ENCODE results near the gene PILRA.
"Not testable (repeated sequence)": the region's sequence is repeated elsewhere in the genome, so short reads cannot be mapped to it uniquely, and the experiment has no call there.

Gene PILRA

DNA sequence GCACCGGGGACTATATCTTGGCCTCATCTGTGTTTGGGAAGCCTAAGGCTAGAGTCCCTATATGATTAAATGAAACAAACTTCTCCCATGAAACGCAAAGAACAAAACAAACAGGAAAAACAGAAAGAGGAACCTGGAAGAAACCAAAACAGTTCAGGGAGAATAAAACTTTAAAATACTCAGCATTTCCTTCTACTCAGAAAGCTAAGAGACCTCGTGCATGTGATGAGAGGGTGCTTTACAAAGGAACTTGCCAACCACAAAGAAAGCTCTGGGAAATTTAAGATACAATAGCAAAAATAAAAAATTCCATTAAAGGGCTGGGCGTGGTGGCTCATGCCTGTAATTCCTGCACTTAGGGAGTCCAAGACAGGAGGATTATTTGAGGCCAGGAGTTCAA lies 6.9 kb downstream of the PILRA start:
- DNase-seq (ENCODE audit: low read depth in 2 of 2), result no peak

DNA sequence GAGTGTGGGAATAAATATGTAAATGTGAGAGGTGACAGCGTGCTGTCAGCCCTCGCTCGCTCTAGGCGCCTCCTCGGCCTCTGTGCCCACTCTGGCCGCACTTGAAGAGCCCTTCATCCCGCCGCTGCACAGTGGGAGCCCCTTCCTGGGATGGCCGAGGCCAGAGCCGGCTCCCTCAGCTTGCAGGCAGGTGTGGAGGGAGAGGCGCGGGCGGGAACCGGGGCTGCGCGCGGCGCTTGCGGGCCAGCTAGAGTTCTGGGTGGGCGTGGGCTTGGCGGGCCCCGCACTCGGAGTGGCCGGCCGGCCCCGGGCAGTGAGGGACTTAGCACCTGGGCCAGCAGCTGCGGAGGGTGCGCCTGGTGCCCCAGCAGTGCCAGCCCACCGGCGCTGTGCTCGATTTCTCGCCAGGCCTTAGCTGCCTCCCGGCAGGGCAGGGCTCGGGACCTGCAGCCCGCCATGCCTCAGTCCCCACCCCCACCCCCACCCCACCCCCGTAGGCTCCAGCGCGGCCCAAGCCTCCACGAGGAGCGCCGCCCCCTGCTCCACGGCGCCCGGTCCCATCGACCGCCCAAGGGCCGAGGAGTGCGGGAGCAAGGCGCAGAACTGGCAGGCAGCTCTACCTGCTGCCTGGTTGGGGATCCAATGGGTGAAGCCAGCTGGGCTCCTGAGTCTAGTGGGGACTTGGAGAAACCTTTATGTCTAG lies 8.4 kb downstream of the PILRA start:
- DNase-seq (ENCODE audit: low read depth in 2 of 2), result not testable (repeated sequence)

DNA sequence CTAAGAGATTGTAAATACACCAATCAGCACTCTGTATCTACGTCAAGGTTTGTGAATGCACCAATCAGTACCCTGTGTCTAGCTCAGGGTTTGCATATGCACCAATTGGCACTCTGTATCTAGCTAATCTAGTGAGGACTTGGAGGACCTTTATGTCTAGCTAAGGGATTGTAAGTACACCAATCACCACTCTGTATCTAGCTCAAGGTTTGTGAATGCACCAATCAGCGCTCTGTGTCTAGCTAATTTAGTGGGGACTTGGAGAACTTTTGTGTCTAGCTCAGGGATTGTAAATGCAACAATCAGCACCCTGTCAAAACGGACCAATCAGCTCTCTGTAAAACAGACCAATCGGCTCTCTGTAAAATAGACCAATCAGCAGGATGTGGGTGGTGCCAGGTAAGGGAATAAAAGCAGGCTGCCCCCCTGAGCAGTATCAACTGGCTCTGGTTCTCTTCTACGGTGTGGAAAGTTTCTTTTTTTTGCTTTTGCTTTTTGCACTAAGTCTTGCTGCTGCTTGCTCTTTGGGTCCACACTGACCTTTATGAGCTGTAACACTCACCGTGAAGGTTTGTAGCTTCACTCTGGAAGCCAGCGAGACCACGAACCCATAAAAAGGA lies 9.1 kb downstream of the PILRA start:
- DNase-seq (ENCODE audit: low read depth in 2 of 2), result not testable (repeated sequence)

DNA sequence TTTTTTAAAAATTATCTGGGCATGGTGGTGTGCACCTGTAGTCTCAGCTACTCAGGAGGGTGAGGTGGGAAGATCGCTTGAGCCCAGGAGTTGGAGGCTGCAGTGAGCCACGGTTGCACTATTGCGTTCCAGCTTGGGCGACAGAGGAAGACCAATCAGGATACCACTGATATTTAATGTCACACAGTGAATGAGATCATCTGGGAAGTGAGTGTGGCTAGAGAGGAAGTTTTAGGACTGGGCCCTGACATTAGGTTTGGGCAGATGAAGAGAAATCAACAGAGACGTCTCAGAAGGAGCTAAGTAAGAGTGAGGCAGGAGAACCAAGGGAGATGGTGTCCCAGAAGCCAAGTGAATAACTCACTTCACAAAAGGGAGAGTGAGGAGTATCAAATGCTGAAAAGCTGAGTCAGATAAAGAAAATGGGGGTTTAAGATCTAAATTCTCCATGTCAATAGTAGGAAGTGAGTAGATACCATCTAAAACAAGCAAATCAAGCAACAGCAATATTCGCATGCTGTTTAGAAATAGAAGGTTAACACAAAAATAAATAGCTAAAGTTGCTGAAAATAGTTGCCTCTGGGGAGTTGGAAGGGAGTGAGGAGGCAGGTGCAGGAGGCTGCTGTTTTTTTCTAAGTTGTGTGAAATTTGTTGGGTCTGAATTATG lies 11.5 kb downstream of the PILRA start:
- no peak for DNase-seq (ENCODE audit: low read depth in 2 of 2)

GRCh38 chr7:100386940-100387339 lies 13.7 kb downstream of the PILRA start:
- DNase-seq (ENCODE audit: low read depth in 2 of 2), result no peak

- DNase-seq (ENCODE audit: low read depth in 2 of 2), result no peak
Observed at GRCh38 chr7:100387695-100388094, 14.4 kb downstream of the PILRA start.

GRCh38 chr7:100389437-100390088 lies 16.3 kb downstream of the PILRA start:
- no peak for DNase-seq (ENCODE audit: low read depth in 2 of 2)

- DNase-seq (ENCODE audit: low read depth in 2 of 2), result no peak
Observed at GRCh38 chr7:100390286-100391009, 17.2 kb downstream of the PILRA start.

GRCh38 chr7:100393233-100393905 lies 20.1 kb downstream of the PILRA start:
- DNase-seq (ENCODE audit: low read depth in 2 of 2), result no peak

DNA sequence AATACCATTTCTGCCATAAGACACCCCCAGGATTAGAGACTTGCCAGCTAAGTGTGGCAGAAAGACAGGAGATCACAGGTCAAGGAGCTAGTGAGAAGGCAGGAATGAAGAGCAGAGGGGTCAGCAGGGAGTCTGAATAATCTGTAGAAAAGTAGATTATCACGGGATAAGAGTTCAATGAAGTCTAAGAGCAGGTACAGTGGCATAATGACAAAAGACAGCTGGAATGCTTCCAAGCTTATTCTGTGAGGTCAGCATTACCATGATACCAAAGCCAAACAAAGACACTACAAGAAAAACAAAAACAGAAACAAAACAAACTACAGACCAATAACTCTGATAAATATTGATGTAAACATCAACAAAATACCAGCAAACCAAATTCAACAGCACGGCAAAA lies 20.8 kb downstream of the PILRA start:
- no peak for DNase-seq (ENCODE audit: low read depth in 2 of 2)

GRCh38 chr7:100396421-100396982 lies 23.2 kb downstream of the PILRA start:
- DNase-seq (ENCODE audit: low read depth in 2 of 2), result peak; percentile 35 to 47

DNA sequence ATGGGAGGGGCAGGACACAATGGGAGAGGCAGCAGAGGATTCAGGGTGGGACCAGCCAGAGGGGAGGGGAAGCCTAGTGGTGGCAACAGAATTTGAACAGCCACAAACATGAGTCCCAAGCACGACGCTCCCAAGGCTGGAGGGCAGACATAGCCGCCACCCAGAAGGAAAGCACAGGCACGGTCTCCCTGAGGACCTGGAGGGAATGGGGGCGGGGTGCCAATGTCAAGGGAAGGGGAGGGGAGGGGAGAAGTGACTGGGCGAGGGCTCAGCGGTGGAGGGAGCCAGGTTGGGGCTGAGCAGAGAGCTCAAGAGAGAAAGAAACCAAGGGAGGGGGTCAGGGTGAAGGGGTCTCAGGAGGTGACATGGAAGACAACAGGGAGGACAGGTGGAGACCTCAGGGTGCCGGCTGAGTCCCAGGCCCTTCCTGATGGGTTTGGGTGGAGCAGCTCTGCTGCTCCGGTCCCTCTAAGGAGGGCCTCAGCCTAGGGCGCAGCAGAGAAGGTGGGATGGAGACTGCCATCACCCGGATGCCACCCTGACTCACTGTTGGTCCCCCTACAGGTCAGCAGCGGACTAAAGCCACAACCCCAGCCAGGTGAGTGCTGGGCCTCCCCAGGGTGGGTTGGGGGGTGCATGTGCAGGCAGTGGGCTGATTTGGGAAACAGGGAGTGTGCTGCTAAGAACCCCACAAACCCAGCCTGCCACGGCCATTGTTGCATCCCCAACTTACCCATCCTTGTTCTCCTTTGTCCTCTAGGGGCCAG lies 24.2 kb downstream of the PILRA start:
- DNase-seq (ENCODE audit: low read depth in 2 of 2), result no peak

GRCh38 chr7:100398239-100398638 lies 25.0 kb downstream of the PILRA start:
- no peak for DNase-seq (ENCODE audit: low read depth in 2 of 2)

DNA sequence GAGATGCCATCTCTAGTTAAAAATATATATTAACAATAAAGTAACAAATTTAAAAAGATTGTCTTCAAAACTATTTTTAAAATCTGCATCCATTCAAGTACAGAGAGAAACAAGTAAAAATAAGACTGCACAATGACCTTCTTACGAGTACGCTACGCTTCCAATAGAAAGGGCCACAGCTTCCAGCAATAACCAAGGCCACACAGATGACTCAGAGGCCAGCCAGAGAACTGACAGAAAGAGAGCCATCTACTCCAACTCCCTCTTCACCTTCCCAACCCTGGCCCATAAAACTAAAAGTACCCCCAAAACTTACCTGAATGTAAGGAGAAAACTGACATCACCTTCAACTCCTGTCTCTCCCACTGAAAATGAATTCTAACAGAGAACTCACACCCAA lies 26.8 kb downstream of the PILRA start:
- DNase-seq (ENCODE audit: low read depth in 2 of 2), result no peak

- DNase-seq (ENCODE audit: low read depth in 2 of 2), result no peak
Observed at GRCh38 chr7:100400656-100401055, 27.4 kb downstream of the PILRA start.

- DNase-seq (ENCODE audit: low read depth in 2 of 2), result no peak
Observed at GRCh38 chr7:100401811-100402210, 28.5 kb downstream of the PILRA start.

- DNase-seq (ENCODE audit: low read depth in 2 of 2), result no peak
Observed at GRCh38 chr7:100402241-100402640, 29.0 kb downstream of the PILRA start.

DNA sequence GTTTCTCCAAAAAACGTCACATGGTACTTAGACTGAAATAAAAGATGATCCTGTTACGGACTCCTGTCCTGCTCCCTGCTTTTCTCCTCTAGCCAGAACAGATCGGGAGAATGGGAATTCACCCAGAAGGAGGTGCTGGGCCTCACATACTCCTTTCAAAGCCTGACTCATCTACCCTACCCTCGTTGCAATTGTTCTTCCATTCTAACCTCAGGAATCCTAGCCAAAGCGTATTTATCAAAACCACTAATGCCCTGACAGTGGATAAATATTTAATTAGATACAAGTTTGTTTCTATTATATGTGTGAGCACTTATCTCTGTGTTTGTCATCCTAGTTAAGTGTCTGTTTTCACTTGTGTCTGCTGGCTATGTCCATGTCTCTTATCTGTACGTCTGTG lies 33.5 kb downstream of the PILRA start:
- DNase-seq (ENCODE audit: low read depth in 2 of 2), result no peak

- DNase-seq (ENCODE audit: low read depth in 2 of 2), result peak in 1 of 2 donors; percentile 45
Observed at GRCh38 chr7:100407285-100408180, 34.2 kb downstream of the PILRA start.

Data from activated CD4-positive, alpha-beta T cell treated with anti-CD3 and anti-CD28 coated beads for 24 hours (primary cell).